Stimulated activated CD4-positive, alpha-beta T cell treated with anti-CD3 and anti-CD28 coated beads, Interleukin-4, amount 100 ng/mL, for 48 hours (primary cell): ENCODE measurements around the gene LSM3.

Source experiments
- DNase-seq, 2 donors: peaks; one replicate each; pipeline ENCODE4 v3.0.0-alpha.2; 2020; ENCODE audit warnings: low read depth in 2 of 2

Gene LSM3

GRCh38 chr3:14200276-14200675 lies 21.7 kb downstream of the LSM3 start:
- DNase-seq = no peak

GRCh38 chr3:14200841-14201240 lies 22.2 kb downstream of the LSM3 start:
- no peak for DNase-seq

GRCh38 chr3:14201940-14202684 lies 23.5 kb downstream of the LSM3 start:
- DNase-seq = no peak

- no peak for DNase-seq
These were observed 24.4 kb downstream of the LSM3 start for GRCh38 chr3:14202874-14203520.

GRCh38 chr3:14203521-14204079 lies 25.0 kb downstream of the LSM3 start:
- no peak for DNase-seq

- no peak for DNase-seq
These were observed 26.1 kb downstream of the LSM3 start for GRCh38 chr3:14204515-14205284.

- DNase-seq = no peak
These were observed 28.0 kb downstream of the LSM3 start for GRCh38 chr3:14206548-14207177.

- DNase-seq = no peak
These were observed 29.6 kb downstream of the LSM3 start for GRCh38 chr3:14208168-14208567.

- DNase-seq = no peak
These were observed 30.4 kb downstream of the LSM3 start for GRCh38 chr3:14208977-14209394.

GRCh38 chr3:14209581-14210289 lies 31.1 kb downstream of the LSM3 start:
- no peak for DNase-seq

GRCh38 chr3:14210290-14210688 lies 31.7 kb downstream of the LSM3 start:
- DNase-seq = no peak

- no peak for DNase-seq
These were observed 32.4 kb downstream of the LSM3 start for GRCh38 chr3:14210843-14211594.

GRCh38 chr3:14211621-14212020 lies 33.0 kb downstream of the LSM3 start:
- DNase-seq = no peak

- no peak for DNase-seq
These were observed 33.4 kb downstream of the LSM3 start for GRCh38 chr3:14212032-14212431.

- DNase-seq = no peak
These were observed 34.6 kb downstream of the LSM3 start for GRCh38 chr3:14213066-14213774.

- no peak for DNase-seq
These were observed 36.1 kb downstream of the LSM3 start for GRCh38 chr3:14214764-14215163.

- peak in 1 of 2 donors; percentile 55 for DNase-seq
These were observed 37.8 kb downstream of the LSM3 start for GRCh38 chr3:14216257-14217048.

GRCh38 chr3:14218355-14218754 lies 39.7 kb downstream of the LSM3 start:
- no peak for DNase-seq

- DNase-seq = no peak
These were observed 42.3 kb downstream of the LSM3 start for GRCh38 chr3:14220933-14221332.
